ENCODE measurements around the gene ENTPD6. TPM values are rescaled to one million over a fixed set of nuclear protein-coding genes. Genes with fewer than 3 reads are reported as not detected.

Gene ENTPD6
- total and polyA plus RNA-seq, 2 of the 4 experiments (the other 2 are of a cell fraction): 61.1 to 98.6 TPM

- TF ChIP-seq MAZ (IDR thresholded peaks at IDR 0.05; ENCODE audit: borderline replicate concordance, low read depth, low read length): peak; percentile 68; the same call in 1 of the 2 replicates
- no peak for TF ChIP-seq NFE2L2 (IDR thresholded peaks at IDR 0.05; ENCODE audit: low read depth, low read length)
- no peak for TF ChIP-seq RFX5 (IDR thresholded peaks at IDR 0.05; ENCODE audit: low read depth, low read length)
- peak; percentile 28 for TF ChIP-seq RAD21 (IDR thresholded peaks at IDR 0.05; ENCODE audit: low read length)
- TF ChIP-seq SMC3 (IDR thresholded peaks at IDR 0.05; ENCODE audit: low read depth, low read length): no peak
- no peak for TF ChIP-seq USF2 (IDR thresholded peaks at IDR 0.05; ENCODE audit: low read depth, low read length)
Observed at GRCh38 chr20:25237610-25238318, 42.3 kb downstream of the ENTPD6 start (continued).

All from IMR-90 (cell line).